ENCODE data around the gene MCOLN2.
"Not testable (repeated sequence)": the region's sequence is repeated elsewhere in the genome, so short reads cannot be mapped to it uniquely, and the experiment has no call there.

MCOLN2 gene

GRCh38 chr1:84996846-84997666 is at the start of gene MCOLN2:
MCOLN2 (minus strand) TSS chr1:84997113; CDS start chr1:84996872, 241 bp downstream.
- in situ Hi-C loops (cut with MboI; ENCODE audit: low sequenced_read_pairs), result no loop called here

- in situ Hi-C loops (cut with MboI; ENCODE audit: low sequenced_read_pairs), result no loop called here
Observed at GRCh38 chr1:85042413-85042812, 45.5 kb upstream of the MCOLN2 start.

- in situ Hi-C loops (cut with MboI; ENCODE audit: low sequenced_read_pairs), result no loop called here
Observed at GRCh38 chr1:85041793-85042192, 44.9 kb upstream of the MCOLN2 start.

- in situ Hi-C loops (cut with MboI; ENCODE audit: low sequenced_read_pairs), result no loop called here
Observed at GRCh38 chr1:85033221-85033620, 36.3 kb upstream of the MCOLN2 start.

- in situ Hi-C loops (cut with MboI; ENCODE audit: low sequenced_read_pairs), result no loop called here
Observed at GRCh38 chr1:85030536-85030935, 33.6 kb upstream of the MCOLN2 start.

GRCh38 chr1:85028151-85028550 is 31.2 kb upstream of the MCOLN2 start:
- in situ Hi-C loops (cut with MboI; ENCODE audit: low sequenced_read_pairs), result no loop called here

GRCh38 chr1:85027242-85027983 is 30.5 kb upstream of the MCOLN2 start:
- in situ Hi-C loops (cut with MboI; ENCODE audit: low sequenced_read_pairs), result no loop called here

- in situ Hi-C loops (cut with MboI; ENCODE audit: low sequenced_read_pairs), result no loop called here
Observed at GRCh38 chr1:85025940-85026339, 29.0 kb upstream of the MCOLN2 start.

- in situ Hi-C loops (cut with MboI; ENCODE audit: low sequenced_read_pairs), result no loop called here
Observed at GRCh38 chr1:85024736-85025135, 27.8 kb upstream of the MCOLN2 start.

GRCh38 chr1:85022700-85023099 is 25.8 kb upstream of the MCOLN2 start:
- in situ Hi-C loops (cut with MboI; ENCODE audit: low sequenced_read_pairs), result no loop called here

GRCh38 chr1:85019994-85020393 is 23.1 kb upstream of the MCOLN2 start:
- in situ Hi-C loops (cut with MboI; ENCODE audit: low sequenced_read_pairs), result no loop called here

GRCh38 chr1:85015826-85016225 is 18.9 kb upstream of the MCOLN2 start:
- in situ Hi-C loops (cut with MboI; ENCODE audit: low sequenced_read_pairs), result no loop called here

GRCh38 chr1:85005641-85006040 is 8.7 kb upstream of the MCOLN2 start:
- in situ Hi-C loops (cut with MboI; ENCODE audit: low sequenced_read_pairs), result not testable (repeated sequence)

- in situ Hi-C loops (cut with MboI; ENCODE audit: low sequenced_read_pairs), result no loop called here
Observed at GRCh38 chr1:85001742-85002141, 4.8 kb upstream of the MCOLN2 start.

- in situ Hi-C loops (cut with MboI; ENCODE audit: low sequenced_read_pairs), result no loop called here
Observed at GRCh38 chr1:84998642-84999280, 1.8 kb upstream of the MCOLN2 start.

GRCh38 chr1:84997667-84998600 is 1.0 kb upstream of the MCOLN2 start:
- in situ Hi-C loops (cut with MboI; ENCODE audit: low sequenced_read_pairs), result no loop called here

GRCh38 chr1:84995484-84996334 is 1.2 kb downstream of the MCOLN2 start:
- in situ Hi-C loops (cut with MboI; ENCODE audit: low sequenced_read_pairs), result no loop called here

GRCh38 chr1:84991097-84991920 is 5.6 kb downstream of the MCOLN2 start:
- in situ Hi-C loops (cut with MboI; ENCODE audit: low sequenced_read_pairs), result no loop called here

- in situ Hi-C loops (cut with MboI; ENCODE audit: low sequenced_read_pairs), result no loop called here
Observed at GRCh38 chr1:84988588-84988987, 8.3 kb downstream of the MCOLN2 start.
